Upper lobe of left lung (tissue), 6 donors: Measurements from ENCODE around the gene CYB5B. TPM values are rescaled to one million over a fixed set of nuclear protein-coding genes. Genes with fewer than 3 reads are reported as not detected.

Experiments
- ATAC-seq, 2 donors: fragments of 200-7000 bp; cut with Tn5 transposase; one replicate each; pipeline ENCODE4 v1.9.1; 2022; ENCODE audit warnings: mild to moderate bottlenecking in 2 of 2, moderate library complexity in 2 of 2; ENCODE audit not compliant: low FRiP score in 2 of 2
- DNase-seq, 2 donors: peaks; one replicate each; pipeline ENCODE4 v3.0.0-alpha.2; 2019 to 2020
- H3K27ac ChIP-seq, 4 donors: fragments of 200-600 bp; sonication (generic); one replicate each; pipeline ENCODE4 v1.5.1; 2016 to 2019
- H3K27me3 ChIP-seq, 4 donors: fragments of 200-600 bp; sonication (generic); one replicate each; pipeline ENCODE4 v1.5.1; 2017 to 2019
- H3K36me3 ChIP-seq, 4 donors: fragments of 200-600 bp; sonication (generic); one replicate each; pipeline ENCODE4 v1.5.1; 2016 to 2019
- H3K4me1 ChIP-seq, 4 donors: fragments of 200-600 bp; sonication (generic); one replicate each; pipeline ENCODE4 v1.5.1; 2018 to 2019
- H3K4me3 ChIP-seq, 4 donors: fragments of 200-600 bp; sonication (generic); one replicate each; pipeline ENCODE4 v1.5.1; 2017 to 2019; ENCODE audit warnings: mild to moderate bottlenecking in 2 of 4, moderate library complexity in 1 of 4
- H3K9me3 ChIP-seq, 4 donors: fragments of 200-600 bp; sonication (generic); one replicate each; pipeline ENCODE4 v1.5.1; 2018 to 2019
- CTCF ChIP-seq, 6 experiments: fragments of 450-650 bp in 4 of 6; fragments of 200-600 bp in 2 of 6; sonication (generic) in 2 of 6; IDR thresholded peaks; one replicate each; pipeline ENCODE4 v1.5.1; 2016 to 2019; ENCODE audit warnings: antibody characterized with exemption in 6 of 6
- EP300 ChIP-seq, 4 donors: sonication (generic); formaldehyde crosslinking; IDR thresholded peaks; one replicate each; pipeline ENCODE4 v1.5.1; 2017; ENCODE audit warnings: antibody characterized with exemption in 4 of 4, control low read depth in 2 of 4
- POLR2A ChIP-seq, 4 donors: fragments of 450-650 bp; IDR thresholded peaks; one replicate each; pipeline ENCODE4 v1.5.1; 2016 to 2017; ENCODE audit warnings: antibody characterized with exemption in 4 of 4, mild to moderate bottlenecking in 2 of 4
- POLR2AphosphoS5 ChIP-seq, 2 donors: sonication (generic); formaldehyde crosslinking; IDR thresholded peaks; one replicate each; pipeline ENCODE4 v1.5.1; 2017; ENCODE audit warnings: antibody characterized with exemption in 2 of 2
- WGBS, 2 donors: methylation state at CpG; one replicate each; pipeline ENCODE4 v1.1.5; 2017 to 2018; 5-methylcytosine and 5-hydroxymethylcytosine counted together
- total RNA-seq, 6 donors: library from RNA; depleted of rRNA in 4 of 6; stranded (reverse); fragments of >200 nt in 4 of 6; gene quantifications; one replicate each; pipeline versions ENCODE4 v1.1.0 to v1.2.1, GENCODE V29; 2016 to 2021
- donor health status: DM: no; HTN: no; CAD: no; lungs with moderate emphysema.
- donor health status: DM: no; HTN: yes; CAD: no; lungs with severe emphysema.

The CYB5B gene
- total RNA-seq, 6 donors from 2014 or later, result 25.2 to 93.1 (median 69.4) TPM

DNA sequence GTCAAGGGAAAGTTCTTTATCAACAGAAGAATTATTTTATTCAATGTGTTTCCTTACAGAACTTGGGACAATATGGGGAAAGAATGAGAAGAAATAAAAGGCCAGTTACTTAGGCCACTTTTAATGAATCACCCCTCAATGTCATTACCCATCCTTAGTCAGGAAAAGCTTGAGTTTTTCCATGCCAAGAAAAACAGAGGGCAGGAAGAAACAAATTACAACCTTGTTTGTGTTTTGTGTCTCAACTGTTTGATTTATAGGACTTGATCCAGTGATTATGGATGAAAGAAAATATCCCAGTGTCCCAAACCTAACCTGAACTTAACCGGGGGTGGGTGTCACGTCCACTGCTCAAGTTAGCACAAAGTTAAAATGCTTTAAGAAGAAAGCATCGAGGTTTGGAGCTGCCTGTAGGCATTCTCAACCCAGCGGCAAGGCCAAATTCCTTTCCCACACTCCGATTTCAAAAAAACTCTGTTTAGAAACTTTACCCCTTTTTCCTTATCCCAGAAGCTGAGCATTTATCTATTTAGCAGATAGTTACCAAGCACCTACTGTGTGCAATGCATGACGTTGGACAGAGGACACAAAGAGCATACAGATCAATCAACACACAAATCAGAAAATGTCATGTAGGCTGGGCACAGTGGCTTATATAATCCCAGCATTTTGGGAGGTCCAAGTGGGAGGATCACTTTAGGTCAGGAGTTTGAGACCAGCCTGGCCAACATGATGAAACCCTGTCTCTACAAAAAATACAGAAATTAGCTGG lies 14.0 kb upstream of the CYB5B start:
- H3K4me1 ChIP-seq, result peaks cover 0 to 6% (median 2%) of the 10 kb centered on the region in 4 donors
- no peak overlapping the region for H3K4me3 ChIP-seq
- H3K9me3 ChIP-seq, result no peaks in the 10 kb centered on the region
- DNase-seq, result no peak
- H3K36me3 ChIP-seq, result no peaks in the 10 kb centered on the region
- 48 to 50% methylated on average over 6 of the region's 6 CpGs for WGBS, 2 donors
- peak overlapping the region in 1 of 4 donors; percentile 11 for H3K27ac ChIP-seq
- no peak for TF ChIP-seq POLR2AphosphoS5 (IDR thresholded peaks at IDR 0.05)
- TF ChIP-seq CTCF (IDR thresholded peaks at IDR 0.05), result no peak
- no peak for TF ChIP-seq EP300 (IDR thresholded peaks at IDR 0.05)
- no peak for TF ChIP-seq POLR2A (IDR thresholded peaks at IDR 0.05)
- H3K27me3 ChIP-seq, result no peaks in the 10 kb centered on the region
- ATAC-seq, result no peak

GRCh38 chr16:69411064-69411985 lies 13.1 kb upstream of the CYB5B start:
- ATAC-seq (no peak), DNase-seq (peak in 1 of 2 donors; percentile 50)
- TF ChIP-seq POLR2AphosphoS5 (IDR thresholded peaks at IDR 0.05) (no peak), CTCF (IDR thresholded peaks at IDR 0.05) (no peak), EP300 (IDR thresholded peaks at IDR 0.05) (no peak), POLR2A (IDR thresholded peaks at IDR 0.05) (no peak)
- WGBS, 2 donors, result 84 to 90% methylated on average over 18 of the region's 18 CpGs
- H3K27me3 ChIP-seq, result no peaks in the 10 kb centered on the region
- no peak overlapping the region for H3K27ac ChIP-seq
- H3K4me1 ChIP-seq, result peaks cover 0 to 6% (median 0%) of the 10 kb centered on the region in 4 donors
- H3K36me3 ChIP-seq, result no peaks in the 10 kb centered on the region
- no peak overlapping the region for H3K4me3 ChIP-seq
- no peaks in the 10 kb centered on the region for H3K9me3 ChIP-seq

GRCh38 chr16:69412287-69412686 lies 12.1 kb upstream of the CYB5B start:
- no peaks in the 10 kb centered on the region for H3K9me3 ChIP-seq
- H3K27me3 ChIP-seq, result no peaks in the 10 kb centered on the region
- no peak overlapping the region for H3K4me3 ChIP-seq
- peaks cover 4 to 11% (median 6%) of the 10 kb centered on the region in 4 donors for H3K4me1 ChIP-seq
- no peaks in the 10 kb centered on the region for H3K36me3 ChIP-seq
- no peak for ATAC-seq
- WGBS, 2 donors, result 93 to 97% methylated on average over 12 of the region's 12 CpGs
- H3K27ac ChIP-seq, result no peak overlapping the region
- TF ChIP-seq POLR2AphosphoS5 (IDR thresholded peaks at IDR 0.05), result no peak
- TF ChIP-seq CTCF (IDR thresholded peaks at IDR 0.05), result no peak
- no peak for TF ChIP-seq POLR2A (IDR thresholded peaks at IDR 0.05)
- no peak for TF ChIP-seq EP300 (IDR thresholded peaks at IDR 0.05)
- no peak for DNase-seq

DNA sequence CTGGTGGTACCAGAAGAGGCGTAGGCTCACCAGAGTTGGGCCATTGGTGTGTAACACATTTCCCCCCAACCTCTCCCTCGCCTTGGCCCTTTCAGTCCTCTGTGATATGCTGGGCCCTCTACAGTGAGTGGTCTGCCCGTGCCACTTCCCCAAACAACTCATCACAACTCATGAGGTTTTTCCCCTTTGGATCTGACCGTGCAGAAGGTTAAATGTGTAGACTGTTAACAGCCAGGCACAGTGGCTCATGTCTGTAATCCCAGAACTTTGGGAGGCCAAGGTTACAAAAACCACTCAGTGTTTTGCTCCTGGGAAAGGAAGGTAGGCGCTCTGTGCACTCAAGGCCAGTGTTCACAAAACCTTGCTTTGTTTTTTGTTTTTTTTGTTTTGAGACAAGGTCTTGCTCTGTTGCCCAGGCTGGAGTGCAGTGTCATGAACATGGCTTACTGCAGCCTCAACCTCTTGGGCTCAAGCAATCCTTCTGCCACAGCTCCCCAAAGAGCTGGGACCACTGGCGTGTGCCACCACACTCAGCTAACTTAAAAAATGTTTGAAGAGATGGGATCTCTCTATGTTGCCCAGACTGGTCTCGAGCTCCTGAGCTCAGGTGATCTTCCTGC lies 11.3 kb upstream of the CYB5B start:
- Histone ChIP-seq H3K4me1 (peaks cover 13 to 19% (median 15%) of the 10 kb centered on the region in 4 donors), H3K36me3 (no peaks in the 10 kb centered on the region), H3K4me3 (no peak overlapping the region), H3K9me3 (no peaks in the 10 kb centered on the region), H3K27ac (no peak overlapping the region), H3K27me3 (no peaks in the 10 kb centered on the region)
- ATAC-seq (no peak), DNase-seq (no peak)
- 91 to 96% methylated on average over 7 of the region's 7 CpGs for WGBS, 2 donors
- no peak for TF ChIP-seq EP300 (IDR thresholded peaks at IDR 0.05)
- no peak for TF ChIP-seq CTCF (IDR thresholded peaks at IDR 0.05)
- no peak for TF ChIP-seq POLR2A (IDR thresholded peaks at IDR 0.05)
- no peak for TF ChIP-seq POLR2AphosphoS5 (IDR thresholded peaks at IDR 0.05)
